Astrocyte (in vitro differentiated cells and primary cell): ENCODE measurements around the gene MYL6B. TPM values are rescaled to one million over a fixed set of nuclear protein-coding genes. Genes with fewer than 3 reads are reported as not detected.

ENCODE experiments used
- DNase-seq: peaks from one replicate; pipeline ENCODE4 v3.0.0-alpha.2; 2010; ENCODE audit warnings: low read depth
- FAIRE-seq: peaks from 2 replicates; lab custom pipeline; 2011; peaks lifted over from hg19 to GRCh38; lab: Jason Lieb, UNC
- H2AFZ ChIP-seq: 2 replicates; pipeline ENCODE4 v1.6.0; 2012; ENCODE audit warnings: low read depth, low read length, inconsistent platforms
- H3K27ac ChIP-seq: 2 replicates; pipeline ENCODE4 v1.5.1; 2011; ENCODE audit warnings: low read depth, low read length, inconsistent platforms
- H3K27me3 ChIP-seq: 2 replicates; pipeline ENCODE4 v1.6.0; 2011; ENCODE audit warnings: low read length, inconsistent platforms; ENCODE audit not compliant: insufficient read depth
- H3K36me3 ChIP-seq: 2 replicates; pipeline ENCODE4 v1.5.1; 2011; ENCODE audit warnings: low read length, inconsistent platforms; ENCODE audit not compliant: insufficient read depth
- H3K4me1 ChIP-seq: 2 replicates; pipeline ENCODE4 v1.5.1; 2011; ENCODE audit warnings: low read length, inconsistent platforms; ENCODE audit not compliant: insufficient read depth
- H3K4me2 ChIP-seq: 2 replicates; pipeline ENCODE4 v1.6.0; 2012; ENCODE audit warnings: low read length, inconsistent platforms
- H3K4me3 ChIP-seq: 2 replicates; pipeline ENCODE4 v1.5.1; 2011; ENCODE audit warnings: low read depth, mild to moderate bottlenecking, low read length, inconsistent platforms; ENCODE audit not compliant: insufficient read depth
- H3K79me2 ChIP-seq: 2 replicates; pipeline ENCODE4 v1.6.0; 2012; ENCODE audit warnings: mild to moderate bottlenecking, low read length, inconsistent platforms; ENCODE audit not compliant: insufficient read depth
- H3K9ac ChIP-seq: 2 replicates; pipeline ENCODE4 v1.6.0; 2012; ENCODE audit warnings: mild to moderate bottlenecking, low read length, inconsistent platforms
- H3K9me3 ChIP-seq: 2 replicates; pipeline ENCODE4 v1.5.1; 2012; ENCODE audit warnings: low read depth, mild to moderate bottlenecking, low read length, inconsistent platforms; ENCODE audit not compliant: insufficient read depth
- H4K20me1 ChIP-seq: 2 replicates; pipeline ENCODE4 v1.6.0; 2012; ENCODE audit warnings: low read length, inconsistent platforms; ENCODE audit not compliant: insufficient read depth
- H3K27ac Mint-ChIP-seq: one replicate; pipeline ENCODE4 v1.8.0; 2021; ENCODE audit warnings: mild to moderate bottlenecking, mixed read lengths; ENCODE audit not compliant: unreplicated experiment
- H3K27me3 Mint-ChIP-seq: one replicate; pipeline ENCODE4 v1.8.0; 2021; ENCODE audit warnings: low read depth, mixed read lengths; ENCODE audit not compliant: unreplicated experiment
- H3K36me3 Mint-ChIP-seq: one replicate; pipeline ENCODE4 v1.8.0; 2021; ENCODE audit warnings: low read depth, mixed read lengths; ENCODE audit not compliant: unreplicated experiment
- H3K4me1 Mint-ChIP-seq: one replicate; pipeline ENCODE4 v1.8.0; 2021; ENCODE audit warnings: low read depth, mixed read lengths; ENCODE audit not compliant: unreplicated experiment
- H3K4me3 Mint-ChIP-seq: one replicate; pipeline ENCODE4 v1.8.0; 2021; ENCODE audit warnings: mild to moderate bottlenecking, moderate library complexity, mixed read lengths; ENCODE audit not compliant: unreplicated experiment
- H3K9me3 Mint-ChIP-seq: one replicate; pipeline ENCODE4 v1.8.0; 2021; ENCODE audit warnings: mild to moderate bottlenecking, mixed read lengths; ENCODE audit not compliant: unreplicated experiment
- EZH2 ChIP-seq: IDR thresholded peaks from 2 replicates; pipeline ENCODE4 v1.6.1; 2012; ENCODE audit warnings: mild to moderate bottlenecking, low read length, inconsistent platforms; ENCODE audit not compliant: insufficient read depth
- total RNA-seq: library from RNA; stranded (reverse); gene quantifications from 2 replicates; pipeline ENCODE4 v1.2.1, GENCODE V29; 2021
- TF ChIP-seq, protein P1 (sequence below): IDR thresholded peaks from 2 replicates; pipeline ENCODE4 v1.5.1; 2011; ENCODE audit warnings: low read depth, mild to moderate bottlenecking, inconsistent platforms, low read length, moderate library complexity; ENCODE audit not compliant: insufficient read depth

MYL6B gene
- total RNA-seq, 1 donor from 2014 or later = 118 TPM

DNA sequence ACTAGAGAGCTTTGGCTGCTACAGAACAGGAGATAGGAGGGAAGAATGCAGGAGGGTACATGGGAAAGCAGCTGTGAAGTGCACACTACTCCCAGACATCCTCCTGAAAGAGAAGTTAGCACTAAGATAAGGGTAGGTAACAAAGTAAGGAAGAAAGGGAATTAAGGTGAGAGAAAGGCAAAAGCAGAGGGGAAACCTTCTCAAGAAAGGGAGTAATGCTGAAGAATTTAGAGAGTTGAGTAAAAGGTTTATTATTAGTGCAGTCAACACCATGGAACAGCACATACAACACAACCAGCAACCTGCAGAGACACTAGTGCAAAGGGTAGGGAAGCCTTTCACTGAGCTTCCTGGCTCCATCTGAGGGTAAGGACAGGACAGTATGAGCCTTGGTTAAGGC lies 51.9 kb downstream of the MYL6B start:
- Histone ChIP-seq H3K4me1 (peaks cover 8% of the 10 kb centered on the region), H2AFZ (no peak overlapping the region), H3K9ac (no peak overlapping the region), H3K27ac (no peak overlapping the region), H3K9me3 (no peaks in the 10 kb centered on the region), H3K4me2 (no peak overlapping the region), H3K4me3 (no peak overlapping the region), H3K27me3 (no peaks in the 10 kb centered on the region), H3K36me3 (peaks cover 39% of the 10 kb centered on the region), H3K79me2 (no peaks in the 10 kb centered on the region), H4K20me1 (peaks cover 27% of the 10 kb centered on the region)
- Mint-ChIP-seq H3K9me3 (no peaks in the 10 kb centered on the region), H3K27ac (no peak overlapping the region), H3K4me3 (no peak overlapping the region), H3K27me3 (no peaks in the 10 kb centered on the region), H3K36me3 (peaks cover 18% of the 10 kb centered on the region), H3K4me1 (peaks cover 13% of the 10 kb centered on the region)
- TF ChIP-seq, protein P1, sequence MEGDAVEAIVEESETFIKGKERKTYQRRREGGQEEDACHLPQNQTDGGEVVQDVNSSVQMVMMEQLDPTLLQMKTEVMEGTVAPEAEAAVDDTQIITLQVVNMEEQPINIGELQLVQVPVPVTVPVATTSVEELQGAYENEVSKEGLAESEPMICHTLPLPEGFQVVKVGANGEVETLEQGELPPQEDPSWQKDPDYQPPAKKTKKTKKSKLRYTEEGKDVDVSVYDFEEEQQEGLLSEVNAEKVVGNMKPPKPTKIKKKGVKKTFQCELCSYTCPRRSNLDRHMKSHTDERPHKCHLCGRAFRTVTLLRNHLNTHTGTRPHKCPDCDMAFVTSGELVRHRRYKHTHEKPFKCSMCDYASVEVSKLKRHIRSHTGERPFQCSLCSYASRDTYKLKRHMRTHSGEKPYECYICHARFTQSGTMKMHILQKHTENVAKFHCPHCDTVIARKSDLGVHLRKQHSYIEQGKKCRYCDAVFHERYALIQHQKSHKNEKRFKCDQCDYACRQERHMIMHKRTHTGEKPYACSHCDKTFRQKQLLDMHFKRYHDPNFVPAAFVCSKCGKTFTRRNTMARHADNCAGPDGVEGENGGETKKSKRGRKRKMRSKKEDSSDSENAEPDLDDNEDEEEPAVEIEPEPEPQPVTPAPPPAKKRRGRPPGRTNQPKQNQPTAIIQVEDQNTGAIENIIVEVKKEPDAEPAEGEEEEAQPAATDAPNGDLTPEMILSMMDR = no peak
- TF ChIP-seq EZH2 = no peak
- no peak for FAIRE-seq
- DNase-seq = no peak

DNA sequence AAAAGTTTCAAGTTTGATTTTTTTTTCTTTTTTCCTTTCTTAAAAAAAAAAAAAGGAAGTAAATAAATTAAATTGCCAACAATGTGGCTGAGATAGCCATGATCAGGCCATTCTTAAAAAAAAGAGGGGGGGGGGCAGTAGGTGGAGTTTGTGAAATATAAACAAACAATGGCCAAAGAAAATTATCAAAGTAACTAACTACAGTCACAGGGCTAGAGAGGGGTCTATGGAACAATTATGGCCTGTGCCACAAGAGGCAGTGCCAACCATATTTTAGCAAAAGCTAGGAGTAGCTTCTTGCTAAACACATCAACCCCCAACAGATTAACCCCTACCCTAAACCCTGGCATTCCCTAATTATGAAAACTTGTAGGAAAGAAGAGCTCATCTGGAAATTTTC lies 53.1 kb downstream of the MYL6B start:
- Histone ChIP-seq H4K20me1 (peaks cover 31% of the 10 kb centered on the region), H3K79me2 (no peaks in the 10 kb centered on the region), H3K27ac (no peak overlapping the region), H2AFZ (no peak overlapping the region), H3K36me3 (peaks cover 47% of the 10 kb centered on the region), H3K4me2 (no peak overlapping the region), H3K4me3 (no peak overlapping the region), H3K9me3 (no peaks in the 10 kb centered on the region), H3K4me1 (peaks cover 8% of the 10 kb centered on the region), H3K27me3 (no peaks in the 10 kb centered on the region), H3K9ac (no peak overlapping the region)
- DNase-seq (no peak), FAIRE-seq (no peak)
- H3K27ac Mint-ChIP-seq = no peak overlapping the region
- no peak overlapping the region for H3K4me3 Mint-ChIP-seq
- no peaks in the 10 kb centered on the region for H3K27me3 Mint-ChIP-seq
- no peaks in the 10 kb centered on the region for H3K9me3 Mint-ChIP-seq
- peaks cover 13% of the 10 kb centered on the region for H3K4me1 Mint-ChIP-seq
- TF ChIP-seq EZH2 = no peak
- TF ChIP-seq, protein P1 = peak; percentile 8
- H3K36me3 Mint-ChIP-seq = peaks cover 23% of the 10 kb centered on the region

DNA sequence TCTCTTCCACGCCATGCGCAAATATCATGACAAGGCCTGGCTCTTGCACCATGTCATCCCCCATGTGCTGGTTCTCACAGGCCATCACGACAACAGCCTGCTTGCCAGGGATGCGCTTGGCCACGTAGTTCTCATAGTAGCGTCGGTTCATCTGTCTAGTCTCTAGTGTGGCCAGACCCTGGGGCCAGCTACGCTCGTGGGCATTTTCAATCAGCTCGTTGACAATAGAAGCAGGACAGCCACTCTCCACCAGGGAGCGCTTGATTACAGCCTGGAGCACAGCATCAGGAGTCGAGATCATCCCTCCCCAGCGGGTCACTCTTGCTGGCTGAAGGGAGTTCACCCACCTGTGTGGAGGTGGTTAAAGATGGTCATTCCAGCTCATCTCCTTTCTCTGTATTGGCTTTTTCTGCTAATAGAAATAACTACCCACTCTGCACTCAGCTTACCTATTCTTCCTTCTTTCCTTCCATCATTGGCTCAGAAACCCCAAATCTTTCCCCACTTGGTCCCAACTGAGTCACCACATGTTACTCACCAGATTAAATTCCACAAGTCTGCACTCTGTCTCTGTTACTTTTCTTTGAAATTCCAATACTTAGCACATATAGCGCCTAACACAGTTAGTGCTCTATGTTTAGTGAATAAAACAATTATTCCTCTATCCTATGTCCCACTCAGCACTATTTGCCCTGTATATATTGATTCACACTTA lies 54.2 kb downstream of the MYL6B start:
- FAIRE-seq = no peak
- H3K9me3 Mint-ChIP-seq = no peaks in the 10 kb centered on the region
- TF ChIP-seq, protein P1 = peak; percentile 51
- TF ChIP-seq EZH2 = no peak

More for the DNA sequence above, 54.2 kb downstream of the MYL6B start:
- Histone ChIP-seq H3K27ac (no peak overlapping the region), H3K4me1 (peaks cover 8% of the 10 kb centered on the region), H3K79me2 (no peaks in the 10 kb centered on the region), H2AFZ (no peak overlapping the region), H3K27me3 (no peaks in the 10 kb centered on the region), H3K9ac (no peak overlapping the region), H4K20me1 (peaks cover 31% of the 10 kb centered on the region), H3K36me3 (peaks cover 52% of the 10 kb centered on the region), H3K9me3 (no peaks in the 10 kb centered on the region), H3K4me2 (no peak overlapping the region), H3K4me3 (no peak overlapping the region)
- peaks cover 29% of the 10 kb centered on the region for H3K36me3 Mint-ChIP-seq
- no peak overlapping the region for H3K27ac Mint-ChIP-seq
- DNase-seq = peak; percentile 31
- H3K4me3 Mint-ChIP-seq = peak overlapping the region; percentile 6
- H3K4me1 Mint-ChIP-seq = peaks cover 13% of the 10 kb centered on the region
- H3K27me3 Mint-ChIP-seq = no peaks in the 10 kb centered on the region
